ENCODE measurements around the gene MYO18B.

Gene MYO18B

GRCh38 chr22:25935266-25936058, 193.5 kb downstream of the MYO18B start:
- TF ChIP-seq POLR2A (IDR thresholded peaks at IDR 0.05; ENCODE audit: low read depth, low read length): no peak
- no peak for DNase-seq (ENCODE audit: insufficient read length, low spot score)
- no peak for FAIRE-seq

DNA sequence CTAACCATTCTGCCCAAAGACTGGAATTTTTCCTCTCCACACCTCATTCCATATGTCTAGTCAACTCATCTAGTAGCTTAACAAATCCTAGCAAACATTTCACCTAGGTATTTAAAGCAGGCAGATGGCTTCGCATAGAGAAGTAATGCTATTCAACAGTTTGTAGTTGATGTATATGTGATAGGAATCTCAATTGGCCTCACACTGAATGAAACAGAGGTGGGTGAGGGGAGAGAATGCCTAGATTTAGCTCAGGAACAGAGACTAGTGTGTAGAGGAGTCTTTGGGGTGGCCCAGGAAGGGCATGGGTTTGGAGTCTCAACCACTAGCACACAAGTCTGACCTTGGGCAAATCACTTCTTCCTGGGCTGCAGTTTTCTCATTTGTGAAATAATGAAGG, 196.2 kb downstream of the MYO18B start:
- FAIRE-seq (no peak), DNase-seq (ENCODE audit: insufficient read length, low spot score) (no peak)
- no peak for TF ChIP-seq POLR2A (IDR thresholded peaks at IDR 0.05; ENCODE audit: low read depth, low read length)

- DNase-seq (ENCODE audit: insufficient read length, low spot score) (no peak), FAIRE-seq (no peak)
- no peak for TF ChIP-seq POLR2A (IDR thresholded peaks at IDR 0.05; ENCODE audit: low read depth, low read length)
Measured at GRCh38 chr22:25939384-25939783, 197.4 kb downstream of the MYO18B start.

- DNase-seq (ENCODE audit: insufficient read length, low spot score) (no peak), FAIRE-seq (no peak)
- TF ChIP-seq POLR2A (IDR thresholded peaks at IDR 0.05; ENCODE audit: low read depth, low read length): no peak
Measured at GRCh38 chr22:25940479-25940878, 198.5 kb downstream of the MYO18B start.

DNA sequence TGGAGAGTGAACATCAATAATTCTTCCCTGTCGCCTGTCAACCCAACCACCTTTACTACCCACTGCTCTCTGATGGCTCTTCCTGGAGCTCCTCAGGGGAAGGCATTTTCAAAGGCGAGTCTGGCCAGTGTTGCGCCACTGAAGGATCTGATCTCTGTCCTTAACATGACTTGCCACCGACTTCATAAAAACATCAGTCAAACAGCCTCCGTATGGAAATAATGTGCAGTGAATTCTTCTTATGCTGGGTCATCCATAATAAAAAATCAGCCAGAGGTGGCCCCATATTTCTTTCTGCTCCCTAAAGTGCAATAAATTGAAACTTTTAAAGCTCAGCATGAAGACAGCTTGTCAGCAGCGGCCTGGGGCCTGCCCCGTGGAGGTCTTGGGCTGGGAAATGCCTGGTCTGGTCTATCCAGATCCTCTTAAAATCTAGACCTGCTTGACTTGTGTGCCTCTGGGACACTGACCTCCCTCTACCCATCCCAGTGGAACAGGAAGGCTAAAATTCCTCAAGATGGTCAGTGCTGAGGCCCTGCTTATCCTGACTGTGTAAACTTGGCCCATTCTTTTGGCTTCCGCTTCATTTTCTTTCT, 199.5 kb downstream of the MYO18B start:
- DNase-seq (ENCODE audit: insufficient read length, low spot score) (no peak), FAIRE-seq (no peak)
- no peak for TF ChIP-seq POLR2A (IDR thresholded peaks at IDR 0.05; ENCODE audit: low read depth, low read length)

DNA sequence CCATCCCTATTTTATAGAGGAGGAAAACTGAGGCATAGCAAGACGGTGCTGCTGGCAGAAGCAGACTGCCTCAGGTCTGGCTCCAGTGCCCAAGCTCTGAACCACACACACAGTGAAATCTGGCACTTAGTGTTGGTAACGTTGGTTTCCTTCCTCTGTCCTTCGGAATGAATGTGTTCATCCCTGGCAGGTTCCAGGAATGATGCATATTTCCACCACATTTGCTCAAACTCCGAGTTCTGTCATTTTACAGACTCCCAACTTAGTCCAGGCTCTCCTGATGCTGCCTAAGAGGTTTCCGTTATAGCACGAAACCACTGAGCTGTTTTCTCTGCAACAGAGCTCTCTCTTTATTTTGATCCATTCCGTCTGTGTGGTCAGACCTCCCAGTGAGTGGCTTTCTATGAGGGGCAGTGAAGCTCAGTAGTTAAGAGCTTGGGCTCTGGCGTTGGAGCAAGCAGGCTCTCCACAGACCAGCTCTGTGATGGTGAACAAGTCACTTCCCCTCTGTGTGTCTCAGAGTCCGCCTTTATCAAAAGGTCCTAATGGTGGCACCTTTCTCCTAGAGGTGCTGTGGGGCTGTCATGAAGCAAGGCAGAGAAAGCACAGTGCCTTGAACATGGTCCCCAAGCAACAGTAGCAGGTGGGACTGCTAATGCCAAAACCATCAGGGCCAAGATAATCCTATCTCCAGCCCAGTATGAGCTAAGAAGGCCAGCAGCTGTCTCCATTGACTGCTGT, 200.3 kb downstream of the MYO18B start:
- FAIRE-seq: no peak
- TF ChIP-seq POLR2A (IDR thresholded peaks at IDR 0.05; ENCODE audit: low read depth, low read length): no peak
- no peak for DNase-seq (ENCODE audit: insufficient read length, low spot score)

- FAIRE-seq (no peak), DNase-seq (ENCODE audit: insufficient read length, low spot score) (no peak)
- no peak for TF ChIP-seq POLR2A (IDR thresholded peaks at IDR 0.05; ENCODE audit: low read depth, low read length)
Measured at GRCh38 chr22:25942856-25943411, 200.9 kb downstream of the MYO18B start.

GRCh38 chr22:25950111-25950510, 208.1 kb downstream of the MYO18B start:
- no peak for DNase-seq (ENCODE audit: insufficient read length, low spot score)
- TF ChIP-seq POLR2A (IDR thresholded peaks at IDR 0.05; ENCODE audit: low read depth, low read length): no peak
- no peak for FAIRE-seq

- no peak for TF ChIP-seq POLR2A (IDR thresholded peaks at IDR 0.05; ENCODE audit: low read depth, low read length)
- DNase-seq (ENCODE audit: insufficient read length, low spot score): no peak
- no peak for FAIRE-seq
Measured at GRCh38 chr22:25953276-25953675, 211.3 kb downstream of the MYO18B start.

DNA sequence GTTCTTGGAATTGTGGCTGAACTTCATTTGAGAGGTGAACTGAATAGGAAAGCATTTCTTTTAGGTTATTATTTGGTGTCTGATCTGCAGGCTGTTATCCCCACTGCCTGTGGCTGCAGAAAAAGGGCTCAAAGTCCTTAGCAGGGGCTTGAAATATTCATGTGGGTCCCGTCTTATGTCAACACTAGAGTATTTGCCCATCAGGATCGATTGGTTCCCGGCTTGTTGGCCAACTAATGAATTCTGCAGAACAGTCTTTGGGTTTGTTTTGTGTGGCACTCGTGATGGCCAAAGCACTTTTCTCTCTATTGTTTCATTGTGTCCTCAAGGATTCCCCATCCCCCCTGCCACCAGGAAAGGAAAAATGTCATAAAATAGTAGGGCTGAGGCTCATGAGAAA, 211.9 kb downstream of the MYO18B start:
- no peak for TF ChIP-seq POLR2A (IDR thresholded peaks at IDR 0.05; ENCODE audit: low read depth, low read length)
- FAIRE-seq: no peak

GRCh38 chr22:25955323-25955722, 213.3 kb downstream of the MYO18B start:
- DNase-seq (ENCODE audit: insufficient read length, low spot score) (no peak), FAIRE-seq (no peak)
- no peak for TF ChIP-seq POLR2A (IDR thresholded peaks at IDR 0.05; ENCODE audit: low read depth, low read length)

More for the DNA sequence above, 211.9 kb downstream of the MYO18B start:
- DNase-seq (ENCODE audit: insufficient read length, low spot score): no peak

DNA sequence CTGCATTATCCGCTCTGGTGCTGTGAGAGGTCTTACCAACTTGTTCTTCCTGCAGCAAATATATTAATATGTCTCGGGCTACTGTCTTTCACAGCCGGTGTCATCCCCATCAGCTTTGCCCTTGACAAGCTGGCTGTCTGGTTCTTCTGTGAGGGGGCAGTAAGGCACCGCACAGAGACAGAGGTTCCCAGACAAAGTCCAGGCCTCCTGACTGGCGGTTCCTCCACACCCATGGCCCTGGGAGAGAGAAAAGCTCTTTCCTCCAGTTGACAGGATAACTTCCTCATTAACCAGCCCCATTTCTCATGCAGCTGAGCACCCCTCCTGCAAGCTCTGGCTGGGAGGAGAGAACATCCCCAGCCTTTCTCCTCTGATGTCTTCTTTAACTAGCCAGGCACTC, 214.8 kb downstream of the MYO18B start:
- no peak for TF ChIP-seq POLR2A (IDR thresholded peaks at IDR 0.05; ENCODE audit: low read depth, low read length)
- no peak for FAIRE-seq
- DNase-seq (ENCODE audit: insufficient read length, low spot score): no peak

DNA sequence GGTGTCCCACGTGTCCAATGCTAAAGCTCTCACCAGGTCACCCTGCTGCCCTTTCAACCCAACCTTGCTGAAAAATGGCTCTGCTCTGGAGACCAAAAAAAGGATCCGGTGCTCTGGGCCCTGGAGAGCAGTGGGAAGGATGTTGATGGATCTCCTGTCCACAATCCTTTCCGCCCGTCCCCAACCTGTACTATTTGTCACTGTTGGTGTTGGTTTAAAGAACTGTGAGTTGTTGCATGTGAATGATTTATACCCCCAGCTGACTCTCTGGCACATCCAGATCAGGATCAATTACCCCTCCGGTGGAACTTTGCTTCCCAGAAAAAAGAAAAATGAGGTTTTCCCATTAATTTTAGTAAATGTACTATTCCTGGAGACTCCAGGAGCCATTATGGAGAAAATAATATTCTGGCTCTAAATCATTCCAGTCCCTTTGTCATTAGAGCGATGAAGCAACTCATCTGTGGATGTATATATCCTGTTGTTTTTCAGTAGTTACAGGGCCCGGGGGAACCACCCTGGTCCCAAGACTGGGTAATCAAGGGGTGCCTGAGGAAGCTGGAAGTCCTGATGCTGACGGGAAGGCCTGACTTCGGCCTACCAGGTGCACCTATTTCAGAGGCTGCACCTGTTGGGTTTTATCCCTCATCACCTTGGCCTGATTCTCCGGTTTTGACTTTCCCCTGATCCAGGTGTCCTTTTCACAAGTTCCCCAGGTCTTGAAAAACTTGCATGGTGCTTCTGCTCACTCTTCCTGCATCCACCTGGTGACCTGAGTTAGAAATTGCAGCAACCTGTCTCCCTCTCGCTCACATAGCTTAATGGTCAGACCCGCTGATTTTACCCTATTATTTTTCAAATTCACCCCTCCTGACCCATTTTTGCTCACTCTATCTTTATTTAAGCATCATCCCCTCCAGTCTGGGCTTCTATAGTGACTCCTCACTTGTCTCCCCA, 218.1 kb downstream of the MYO18B start:
- DNase-seq (ENCODE audit: insufficient read length, low spot score) (no peak), FAIRE-seq (no peak)
- no peak for TF ChIP-seq POLR2A (IDR thresholded peaks at IDR 0.05; ENCODE audit: low read depth, low read length)
